Astrocyte (in vitro differentiated cells and primary cell): ENCODE measurements around the gene ZCCHC10. TPM values are rescaled to one million over a fixed set of nuclear protein-coding genes. Genes with fewer than 3 reads are reported as not detected.

Experiments
- DNase-seq: peaks from one replicate; pipeline ENCODE4 v3.0.0-alpha.2; 2010; ENCODE audit warnings: low read depth
- FAIRE-seq: peaks from 2 replicates; lab custom pipeline; 2011; peaks lifted over from hg19 to GRCh38; lab: Jason Lieb, UNC
- H2AFZ ChIP-seq: 2 replicates; pipeline ENCODE4 v1.6.0; 2012; ENCODE audit warnings: low read depth, low read length, inconsistent platforms
- H3K27ac ChIP-seq: 2 replicates; pipeline ENCODE4 v1.5.1; 2011; ENCODE audit warnings: low read depth, low read length, inconsistent platforms
- H3K27me3 ChIP-seq: 2 replicates; pipeline ENCODE4 v1.6.0; 2011; ENCODE audit warnings: low read length, inconsistent platforms; ENCODE audit not compliant: insufficient read depth
- H3K36me3 ChIP-seq: 2 replicates; pipeline ENCODE4 v1.5.1; 2011; ENCODE audit warnings: low read length, inconsistent platforms; ENCODE audit not compliant: insufficient read depth
- H3K4me1 ChIP-seq: 2 replicates; pipeline ENCODE4 v1.5.1; 2011; ENCODE audit warnings: low read length, inconsistent platforms; ENCODE audit not compliant: insufficient read depth
- H3K4me2 ChIP-seq: 2 replicates; pipeline ENCODE4 v1.6.0; 2012; ENCODE audit warnings: low read length, inconsistent platforms
- H3K4me3 ChIP-seq: 2 replicates; pipeline ENCODE4 v1.5.1; 2011; ENCODE audit warnings: low read depth, mild to moderate bottlenecking, low read length, inconsistent platforms; ENCODE audit not compliant: insufficient read depth
- H3K79me2 ChIP-seq: 2 replicates; pipeline ENCODE4 v1.6.0; 2012; ENCODE audit warnings: mild to moderate bottlenecking, low read length, inconsistent platforms; ENCODE audit not compliant: insufficient read depth
- H3K9ac ChIP-seq: 2 replicates; pipeline ENCODE4 v1.6.0; 2012; ENCODE audit warnings: mild to moderate bottlenecking, low read length, inconsistent platforms
- H3K9me3 ChIP-seq: 2 replicates; pipeline ENCODE4 v1.5.1; 2012; ENCODE audit warnings: low read depth, mild to moderate bottlenecking, low read length, inconsistent platforms; ENCODE audit not compliant: insufficient read depth
- H4K20me1 ChIP-seq: 2 replicates; pipeline ENCODE4 v1.6.0; 2012; ENCODE audit warnings: low read length, inconsistent platforms; ENCODE audit not compliant: insufficient read depth
- H3K27ac Mint-ChIP-seq: one replicate; pipeline ENCODE4 v1.8.0; 2021; ENCODE audit warnings: mild to moderate bottlenecking, mixed read lengths; ENCODE audit not compliant: unreplicated experiment
- H3K27me3 Mint-ChIP-seq: one replicate; pipeline ENCODE4 v1.8.0; 2021; ENCODE audit warnings: low read depth, mixed read lengths; ENCODE audit not compliant: unreplicated experiment
- H3K36me3 Mint-ChIP-seq: one replicate; pipeline ENCODE4 v1.8.0; 2021; ENCODE audit warnings: low read depth, mixed read lengths; ENCODE audit not compliant: unreplicated experiment
- H3K4me1 Mint-ChIP-seq: one replicate; pipeline ENCODE4 v1.8.0; 2021; ENCODE audit warnings: low read depth, mixed read lengths; ENCODE audit not compliant: unreplicated experiment
- H3K4me3 Mint-ChIP-seq: one replicate; pipeline ENCODE4 v1.8.0; 2021; ENCODE audit warnings: mild to moderate bottlenecking, moderate library complexity, mixed read lengths; ENCODE audit not compliant: unreplicated experiment
- H3K9me3 Mint-ChIP-seq: one replicate; pipeline ENCODE4 v1.8.0; 2021; ENCODE audit warnings: mild to moderate bottlenecking, mixed read lengths; ENCODE audit not compliant: unreplicated experiment
- EZH2 ChIP-seq: IDR thresholded peaks from 2 replicates; pipeline ENCODE4 v1.6.1; 2012; ENCODE audit warnings: mild to moderate bottlenecking, low read length, inconsistent platforms; ENCODE audit not compliant: insufficient read depth
- total RNA-seq: library from RNA; stranded (reverse); gene quantifications from 2 replicates; pipeline ENCODE4 v1.2.1, GENCODE V29; 2021
- TF ChIP-seq, protein P1 (sequence below): IDR thresholded peaks from 2 replicates; pipeline ENCODE4 v1.5.1; 2011; ENCODE audit warnings: low read depth, mild to moderate bottlenecking, inconsistent platforms, low read length, moderate library complexity; ENCODE audit not compliant: insufficient read depth

ZCCHC10 gene
- total RNA-seq, 1 donor from 2014 or later: 29.1 TPM

DNA sequence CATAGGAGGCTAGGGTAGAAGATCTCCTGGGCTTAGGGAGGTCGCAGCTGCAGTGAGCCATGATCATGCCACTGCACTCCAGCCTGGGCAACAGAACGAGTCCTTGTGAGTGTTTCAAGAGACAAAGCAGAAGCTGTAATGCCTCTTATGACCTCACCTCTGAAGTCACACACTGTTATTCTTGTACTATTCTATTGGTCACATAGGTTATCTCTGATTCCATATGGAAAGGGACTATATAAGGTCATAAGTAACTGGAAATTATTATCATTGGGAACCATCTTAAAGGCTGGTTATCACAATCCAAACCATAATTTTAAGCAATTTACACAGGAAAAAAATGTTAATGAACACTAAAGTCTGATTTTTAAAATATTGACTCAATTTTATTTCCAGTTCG is 45.1 kb downstream of the ZCCHC10 start:
- Histone ChIP-seq H3K4me2 (no peak overlapping the region), H3K4me1 (no peaks in the 10 kb centered on the region), H3K27me3 (no peaks in the 10 kb centered on the region), H3K27ac (no peak overlapping the region), H3K9ac (no peak overlapping the region), H3K36me3 (no peaks in the 10 kb centered on the region), H2AFZ (no peak overlapping the region), H3K9me3 (no peaks in the 10 kb centered on the region), H4K20me1 (no peaks in the 10 kb centered on the region), H3K4me3 (no peak overlapping the region), H3K79me2 (no peaks in the 10 kb centered on the region)
- TF ChIP-seq EZH2: no peak
- TF ChIP-seq, protein P1, sequence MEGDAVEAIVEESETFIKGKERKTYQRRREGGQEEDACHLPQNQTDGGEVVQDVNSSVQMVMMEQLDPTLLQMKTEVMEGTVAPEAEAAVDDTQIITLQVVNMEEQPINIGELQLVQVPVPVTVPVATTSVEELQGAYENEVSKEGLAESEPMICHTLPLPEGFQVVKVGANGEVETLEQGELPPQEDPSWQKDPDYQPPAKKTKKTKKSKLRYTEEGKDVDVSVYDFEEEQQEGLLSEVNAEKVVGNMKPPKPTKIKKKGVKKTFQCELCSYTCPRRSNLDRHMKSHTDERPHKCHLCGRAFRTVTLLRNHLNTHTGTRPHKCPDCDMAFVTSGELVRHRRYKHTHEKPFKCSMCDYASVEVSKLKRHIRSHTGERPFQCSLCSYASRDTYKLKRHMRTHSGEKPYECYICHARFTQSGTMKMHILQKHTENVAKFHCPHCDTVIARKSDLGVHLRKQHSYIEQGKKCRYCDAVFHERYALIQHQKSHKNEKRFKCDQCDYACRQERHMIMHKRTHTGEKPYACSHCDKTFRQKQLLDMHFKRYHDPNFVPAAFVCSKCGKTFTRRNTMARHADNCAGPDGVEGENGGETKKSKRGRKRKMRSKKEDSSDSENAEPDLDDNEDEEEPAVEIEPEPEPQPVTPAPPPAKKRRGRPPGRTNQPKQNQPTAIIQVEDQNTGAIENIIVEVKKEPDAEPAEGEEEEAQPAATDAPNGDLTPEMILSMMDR: no peak
- Mint-ChIP-seq H3K9me3 (peaks cover 10% of the 10 kb centered on the region), H3K4me3 (no peak overlapping the region), H3K36me3 (peaks cover 7% of the 10 kb centered on the region), H3K27ac (no peak overlapping the region), H3K4me1 (no peaks in the 10 kb centered on the region), H3K27me3 (peaks cover 3% of the 10 kb centered on the region)
- FAIRE-seq: no peak
- no peak for DNase-seq

DNA sequence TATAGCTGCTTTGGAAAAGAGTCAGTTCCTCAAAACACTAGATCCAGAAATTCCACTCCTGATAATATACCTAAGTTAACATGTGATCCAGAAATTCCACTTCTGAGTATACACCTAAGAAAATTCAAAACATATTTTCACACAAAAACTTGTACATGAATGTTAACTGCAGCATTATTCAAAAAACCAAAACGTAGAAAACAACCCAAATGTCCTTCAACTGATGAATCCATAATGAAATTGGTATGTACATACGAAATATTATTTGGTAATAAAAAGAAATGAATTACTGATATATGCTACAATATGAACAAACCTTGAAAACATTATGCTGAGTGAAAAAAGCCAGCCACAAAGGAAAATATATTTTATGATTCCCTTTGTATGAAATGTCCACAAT is 46.4 kb downstream of the ZCCHC10 start:
- no peak overlapping the region for H3K9ac ChIP-seq
- no peaks in the 10 kb centered on the region for H3K4me1 ChIP-seq
- H3K36me3 Mint-ChIP-seq: peaks cover 7% of the 10 kb centered on the region
- H4K20me1 ChIP-seq: no peaks in the 10 kb centered on the region
- no peak overlapping the region for H3K27ac ChIP-seq
- no peaks in the 10 kb centered on the region for H3K27me3 ChIP-seq
- H2AFZ ChIP-seq: no peak overlapping the region
- no peak overlapping the region for H3K4me3 Mint-ChIP-seq
- H3K9me3 Mint-ChIP-seq: peaks cover 10% of the 10 kb centered on the region
- DNase-seq: no peak
- no peak for TF ChIP-seq EZH2
- FAIRE-seq: no peak
- H3K9me3 ChIP-seq: no peaks in the 10 kb centered on the region
- no peaks in the 10 kb centered on the region for H3K36me3 ChIP-seq
- H3K27ac Mint-ChIP-seq: no peak overlapping the region
- no peak overlapping the region for H3K4me2 ChIP-seq
- no peaks in the 10 kb centered on the region for H3K4me1 Mint-ChIP-seq
- no peaks in the 10 kb centered on the region for H3K79me2 ChIP-seq
- H3K27me3 Mint-ChIP-seq: peaks cover 3% of the 10 kb centered on the region
- no peak overlapping the region for H3K4me3 ChIP-seq

DNA sequence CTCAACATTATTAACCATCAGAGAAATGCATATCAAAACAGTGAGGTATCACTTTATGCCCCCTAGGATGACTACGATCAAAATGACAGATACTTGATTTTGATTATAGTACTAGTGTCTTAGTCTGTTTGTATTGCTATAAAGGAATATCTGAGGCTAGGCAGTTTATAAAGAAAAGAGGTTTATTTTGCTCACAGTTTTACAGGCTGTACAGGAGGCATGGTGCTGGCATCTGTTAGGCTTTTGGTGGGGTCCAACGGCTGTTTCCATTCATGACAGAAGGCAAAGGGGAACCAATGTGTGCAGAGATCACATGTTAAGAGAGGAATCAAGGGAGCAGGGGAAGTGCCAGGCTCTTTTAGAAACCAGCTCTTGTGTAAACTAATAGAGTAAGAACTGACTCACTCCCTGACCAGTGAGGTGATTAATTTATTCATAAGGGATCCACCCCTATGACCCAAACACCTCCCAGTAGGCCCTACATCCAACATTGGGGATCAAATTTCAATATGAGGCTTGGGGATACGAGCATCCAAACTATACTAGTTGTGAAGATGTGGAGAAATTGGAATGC is 46.9 kb downstream of the ZCCHC10 start:
- no peaks in the 10 kb centered on the region for H3K79me2 ChIP-seq
- H3K36me3 ChIP-seq: no peaks in the 10 kb centered on the region
- no peaks in the 10 kb centered on the region for H3K4me1 ChIP-seq
- H3K27ac Mint-ChIP-seq: no peak overlapping the region
- peak overlapping the region; percentile 9 for H2AFZ ChIP-seq
- TF ChIP-seq, protein P1: no peak
- TF ChIP-seq EZH2: no peak
- no peaks in the 10 kb centered on the region for H4K20me1 ChIP-seq
- no peak overlapping the region for H3K4me3 Mint-ChIP-seq
- H3K9me3 Mint-ChIP-seq: peaks cover 10% of the 10 kb centered on the region
- H3K36me3 Mint-ChIP-seq: peaks cover 7% of the 10 kb centered on the region
- no peaks in the 10 kb centered on the region for H3K4me1 Mint-ChIP-seq
- FAIRE-seq (no peak), DNase-seq (peak; percentile 47)
- no peak overlapping the region for H3K27ac ChIP-seq
- H3K27me3 Mint-ChIP-seq: peaks cover 3% of the 10 kb centered on the region
- H3K4me2 ChIP-seq: no peak overlapping the region
- no peak overlapping the region for H3K4me3 ChIP-seq
- no peak overlapping the region for H3K9ac ChIP-seq
- H3K27me3 ChIP-seq: no peaks in the 10 kb centered on the region
- no peaks in the 10 kb centered on the region for H3K9me3 ChIP-seq
